GM19372 (cell line): ENCODE data around the gene ASCC3.
"Not testable (repeated sequence)": the region's sequence is repeated elsewhere in the genome, so short reads cannot be mapped to it uniquely, and the experiment has no call there.

Experiments used
- ATAC-seq: cut with Tn5 transposase; IDR thresholded peaks from one replicate; pipeline ENCODE4 v1.9.1; 2021; ENCODE audit warnings: mild to moderate bottlenecking, low read depth, moderate library complexity; ENCODE audit not compliant: unreplicated experiment

The ASCC3 gene

GRCh38 chr6:100880853-100881706 lies at the start of gene ASCC3:
Gene ASCC3 (minus strand): TSS chr6:100881329. CDS start chr6:100867997, 13,332 bp downstream.
- peak; percentile 97 for ATAC-seq

- ATAC-seq, result no peak
These were observed 44.6 kb upstream of the ASCC3 start for GRCh38 chr6:100925749-100926148.

GRCh38 chr6:100924534-100925227 lies 43.6 kb upstream of the ASCC3 start:
- no peak for ATAC-seq

- no peak for ATAC-seq
These were observed 42.5 kb upstream of the ASCC3 start for GRCh38 chr6:100923481-100924165.

GRCh38 chr6:100920028-100920605 lies 39.0 kb upstream of the ASCC3 start:
- ATAC-seq, result no peak

- no peak for ATAC-seq
These were observed 37.0 kb upstream of the ASCC3 start for GRCh38 chr6:100918152-100918551.

- ATAC-seq, result no peak
These were observed 34.7 kb upstream of the ASCC3 start for GRCh38 chr6:100915876-100916275.

- no peak for ATAC-seq
These were observed 32.5 kb upstream of the ASCC3 start for GRCh38 chr6:100913400-100914276.

- ATAC-seq, result no peak
These were observed 25.2 kb upstream of the ASCC3 start for GRCh38 chr6:100906325-100906724.

- no peak for ATAC-seq
These were observed 23.9 kb upstream of the ASCC3 start for GRCh38 chr6:100905067-100905466.

- ATAC-seq, result no peak
These were observed 23.2 kb upstream of the ASCC3 start for GRCh38 chr6:100904316-100904715.

GRCh38 chr6:100901582-100901981 lies 20.5 kb upstream of the ASCC3 start:
- no peak for ATAC-seq

- ATAC-seq, result no peak
These were observed 18.1 kb upstream of the ASCC3 start for GRCh38 chr6:100899202-100899601.

GRCh38 chr6:100897671-100898070 lies 16.5 kb upstream of the ASCC3 start:
- no peak for ATAC-seq

GRCh38 chr6:100893743-100894142 lies 12.6 kb upstream of the ASCC3 start:
- ATAC-seq, result no peak

GRCh38 chr6:100892693-100893092 lies 11.6 kb upstream of the ASCC3 start:
- ATAC-seq, result no peak

- ATAC-seq, result no peak
These were observed 11.0 kb upstream of the ASCC3 start for GRCh38 chr6:100892116-100892515.

- ATAC-seq, result no peak
These were observed 9.9 kb upstream of the ASCC3 start for GRCh38 chr6:100891079-100891478.

- ATAC-seq, result not testable (repeated sequence)
These were observed 9.5 kb upstream of the ASCC3 start for GRCh38 chr6:100890646-100891045.

- no peak for ATAC-seq
These were observed 8.2 kb upstream of the ASCC3 start for GRCh38 chr6:100889351-100889750.
